ENCODE data around the gene SVOP. TPM values are rescaled to one million over a fixed set of nuclear protein-coding genes. Genes with fewer than 3 reads are reported as not detected.

Gene SVOP
- total RNA-seq, 1 experiment from 2014 or later, result not detected

Other genes starting within 250 kb of the SVOP start
- 12.1 and 12.3 TPM in 2 replicates for gene SSH1, start 163.5 kb downstream of the SVOP start, total RNA-seq (2014; rRNA removed; shearing (Covaris generic))
- gene DAO, start 141.0 kb downstream of the SVOP start, total RNA-seq (2014; rRNA removed; shearing (Covaris generic)), result not detected in 2 replicates
- gene USP30, start 31.5 kb upstream of the SVOP start, total RNA-seq (2014; rRNA removed; shearing (Covaris generic)), result 8.6 and 10.2 TPM in 2 replicates
- gene ALKBH2, start 72.4 kb upstream of the SVOP start, total RNA-seq (2014; rRNA removed; shearing (Covaris generic)), result 25.9 and 27.8 TPM in 2 replicates
- gene UNG, start 76.5 kb upstream of the SVOP start, total RNA-seq (2014; rRNA removed; shearing (Covaris generic)), result 82.3 and 86.7 TPM in 2 replicates
- gene ACACB, start 95.5 kb upstream of the SVOP start, total RNA-seq (2014; rRNA removed; shearing (Covaris generic)), result 2.9 and 3.3 TPM in 2 replicates